Suppressor macrophage (primary cell): Measurements from ENCODE around the gene DUSP3.

Experiments used
- DNase-seq, 4 experiments: peaks; one replicate each; pipeline ENCODE4 v3.0.0-alpha.2; 2020 to 2022
- total RNA-seq, 17 experiments: gene quantifications; one replicate each; lab custom pipeline; 2026; ENCODE audit warnings: mixed read lengths in 6 of 17, inconsistent platforms in 3 of 17; lab: John Stamatoyannopoulos, UW

DUSP3 gene
- total RNA-seq = 77.6 to 205 (median 171) reads per million in 17 experiments

DNA sequence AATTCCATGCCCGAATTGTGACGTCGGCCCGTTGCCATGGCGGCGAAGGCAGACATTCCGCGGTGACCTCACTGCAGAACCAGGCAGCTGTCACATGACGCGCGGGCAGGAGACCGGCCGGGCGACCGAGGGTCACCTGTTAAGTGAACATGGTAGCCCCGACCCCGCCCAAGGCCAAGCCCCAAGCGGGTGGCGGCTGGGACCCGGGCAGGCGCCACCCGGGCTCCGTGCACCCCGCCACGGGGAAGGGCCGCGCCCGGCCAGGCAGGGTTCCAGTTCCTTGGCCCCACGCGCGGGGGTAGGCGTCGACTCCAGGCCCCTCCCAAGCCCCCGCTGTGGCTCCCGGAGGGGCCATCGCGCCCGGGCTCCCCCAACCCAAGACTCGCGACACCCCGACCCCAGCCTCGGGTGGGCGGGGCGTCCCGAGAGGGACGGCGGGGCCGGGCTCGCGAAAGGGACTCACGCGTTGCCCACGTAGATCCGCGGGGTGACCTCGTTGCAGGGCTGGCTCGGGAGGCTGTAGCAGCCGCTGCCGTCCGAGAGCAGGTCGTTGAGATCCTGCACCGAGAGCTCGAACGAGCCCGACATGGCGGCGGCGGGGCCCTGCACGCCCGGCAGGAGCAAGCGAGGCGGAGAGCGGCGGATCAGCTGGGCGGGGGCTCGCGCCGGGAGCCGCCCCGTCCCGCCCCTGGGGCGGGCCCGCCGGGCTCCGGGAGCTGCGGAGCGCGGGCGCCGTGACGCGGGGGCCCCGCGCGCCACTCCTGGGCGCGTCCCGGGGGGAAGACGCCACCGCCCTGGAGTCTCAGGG is at the start of gene DUSP3:
Gene DUSP3, minus strand, starts transcription at position 641 of the 808 bp plus-strand sequence. Its CDS starts 53 bp downstream, at position 588.
- DNase-seq = peak; percentile 89 to 95 (median 93)

DNA sequence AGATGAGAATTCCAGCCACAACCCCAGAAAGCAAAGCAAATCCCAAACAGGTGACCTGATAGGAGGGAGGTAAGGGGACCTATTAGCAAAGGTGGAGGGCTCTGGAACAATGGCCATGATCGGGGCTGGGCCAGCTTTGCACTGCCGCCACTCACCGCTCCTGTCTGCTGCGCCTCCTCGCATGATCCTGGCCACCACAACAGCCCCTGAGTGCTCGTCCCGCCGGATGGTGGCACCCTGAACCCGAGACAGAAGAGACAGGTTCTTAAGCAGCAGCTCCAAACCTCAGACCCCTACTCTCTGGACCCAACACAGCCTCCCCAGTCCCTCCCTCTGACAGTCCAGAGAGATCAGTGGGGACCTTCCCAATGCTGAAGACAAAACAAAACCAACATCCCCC is 48.8 kb upstream of the DUSP3 start:
- DNase-seq = no peak

DNA sequence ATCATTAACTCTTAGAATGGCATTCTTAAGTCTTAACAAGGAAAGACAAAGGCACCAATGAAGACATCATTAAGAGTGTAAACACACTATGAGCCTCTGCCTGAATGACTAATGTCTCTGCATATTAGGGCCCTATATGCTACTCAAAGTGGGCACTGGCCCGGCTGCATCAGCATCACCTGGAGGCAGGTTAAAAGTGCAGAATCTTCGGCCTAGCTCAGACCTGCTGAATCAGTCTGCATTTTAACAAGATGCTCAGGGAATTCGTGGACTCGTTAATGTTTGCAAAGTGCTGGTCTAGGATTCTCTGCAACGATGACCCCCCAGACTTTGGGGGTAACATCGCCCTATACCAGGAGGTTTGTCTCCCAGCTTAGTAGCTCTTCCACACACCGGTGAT is 47.4 kb upstream of the DUSP3 start:
- no peak for DNase-seq

DNA sequence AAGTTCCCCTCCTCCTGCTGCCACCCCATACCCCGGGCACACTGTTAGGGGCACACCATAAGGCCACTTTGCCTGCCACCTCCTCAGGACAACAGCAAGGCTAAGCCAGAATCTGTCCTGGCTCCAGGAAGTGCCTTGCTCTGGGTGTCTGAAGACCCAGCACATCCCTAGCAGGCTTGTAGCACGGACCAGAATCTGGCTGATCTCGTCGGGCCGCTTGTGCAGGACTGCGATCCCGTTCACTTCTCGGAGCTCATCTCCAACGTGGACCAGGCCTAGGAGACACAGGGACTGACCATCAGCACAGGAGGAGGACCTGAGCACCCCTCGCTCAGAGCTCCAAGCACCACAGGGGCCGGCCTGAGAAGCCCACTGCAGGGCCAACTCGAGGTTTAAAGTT is 46.8 kb upstream of the DUSP3 start:
- no peak for DNase-seq

DNA sequence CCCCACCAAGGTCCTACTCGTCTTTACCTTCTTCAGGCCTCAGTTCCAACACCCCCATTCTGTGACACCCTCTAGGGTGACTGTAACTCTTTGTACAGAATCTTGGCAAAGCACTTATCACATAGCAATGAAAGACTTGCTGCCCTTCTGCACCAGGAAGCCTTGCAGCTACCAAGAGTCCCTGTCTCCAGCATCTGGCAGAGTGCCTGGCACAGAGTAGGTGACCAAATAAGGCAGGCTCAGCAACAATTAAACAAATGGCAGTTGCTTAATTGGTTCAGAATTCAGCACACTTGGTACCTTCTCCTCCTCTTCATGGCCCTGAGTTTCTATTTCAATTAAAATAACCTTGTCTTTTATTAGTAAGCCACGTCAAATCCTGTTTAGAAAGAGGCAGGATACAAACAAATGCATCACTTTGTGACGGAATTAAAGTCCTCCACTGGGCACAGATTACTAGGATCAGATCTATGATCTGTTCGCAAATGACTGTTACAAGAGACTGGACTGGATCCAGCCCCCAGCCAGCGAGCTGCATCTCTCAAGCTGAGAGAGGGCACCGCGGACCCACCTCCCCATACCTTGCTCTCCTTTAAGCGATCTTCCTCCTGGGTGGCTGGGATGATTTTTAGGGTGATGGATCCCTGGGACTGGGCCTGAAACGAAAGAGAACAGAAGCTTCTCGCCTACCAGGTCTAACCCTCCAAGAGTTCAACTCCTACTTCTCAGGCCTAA is 44.7 kb upstream of the DUSP3 start:
- no peak for DNase-seq

DNA sequence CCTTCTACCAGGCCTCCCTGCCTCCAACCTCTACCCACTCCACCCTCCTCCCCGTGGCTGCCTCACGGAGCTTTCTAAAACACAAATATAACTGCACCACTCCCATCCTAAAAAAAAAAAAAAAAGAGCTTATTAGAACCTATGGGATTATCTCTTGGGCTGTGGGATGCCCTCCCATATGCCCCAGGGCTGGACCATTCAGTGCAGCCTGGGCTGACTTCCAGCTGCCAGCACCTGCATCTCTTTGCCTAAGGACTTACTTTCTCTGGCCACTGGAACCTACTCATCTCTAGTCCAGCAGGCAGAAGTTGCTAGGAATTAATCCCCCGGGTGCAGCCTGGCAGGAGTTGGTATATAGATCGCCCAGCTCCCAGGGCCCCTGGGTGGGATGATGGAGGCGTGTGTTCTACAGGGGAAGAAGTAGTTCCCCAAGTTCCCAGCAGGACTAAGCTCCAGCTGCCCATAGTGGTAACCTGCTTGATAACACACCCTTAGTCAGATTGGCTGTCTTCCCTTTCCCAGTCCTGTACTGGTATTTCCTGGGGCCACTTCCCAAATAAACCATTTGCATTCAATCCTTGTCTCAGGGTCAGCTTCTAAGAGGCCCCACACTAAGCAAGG is 43.9 kb upstream of the DUSP3 start:
- DNase-seq = no peak

DNA sequence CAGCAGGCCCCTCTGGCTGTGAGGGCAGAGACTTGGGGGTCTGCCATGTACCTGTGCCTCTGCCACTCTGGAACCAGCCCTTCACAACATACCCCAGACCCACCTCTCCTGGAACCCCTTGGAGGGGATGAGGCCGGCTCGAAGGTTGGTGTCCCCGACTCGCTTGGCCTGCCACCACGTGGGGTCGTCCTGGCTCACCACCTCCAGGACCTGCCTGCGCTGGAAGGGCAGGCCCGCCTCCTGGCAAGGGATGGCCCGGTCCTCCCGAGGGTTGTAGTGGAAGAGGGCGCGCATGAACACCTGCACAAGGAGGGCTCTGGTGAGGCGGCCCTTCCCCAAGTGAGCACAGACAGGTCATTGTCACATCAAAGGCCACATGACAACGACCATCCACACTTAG is 42.0 kb upstream of the DUSP3 start:
- DNase-seq = no peak

DNA sequence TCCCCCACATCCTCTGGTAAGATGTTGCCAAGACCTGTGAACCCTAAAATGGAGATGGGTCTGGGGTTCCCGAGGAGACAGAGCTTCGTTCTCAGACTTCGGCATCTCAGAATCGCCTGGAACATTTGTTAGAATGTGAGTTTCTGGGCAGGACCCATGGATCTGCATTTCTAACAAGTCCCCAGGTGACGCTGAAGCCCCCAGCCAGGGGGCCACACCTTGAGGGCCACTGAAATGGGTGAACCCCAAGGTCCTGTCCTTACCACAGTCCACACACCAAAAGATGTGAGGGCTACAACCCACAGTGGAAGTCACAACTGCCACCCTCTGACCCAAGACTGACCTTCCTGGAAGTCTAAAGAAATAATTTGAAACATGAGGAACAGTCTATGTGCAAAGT is 40.2 kb upstream of the DUSP3 start:
- no peak for DNase-seq

DNA sequence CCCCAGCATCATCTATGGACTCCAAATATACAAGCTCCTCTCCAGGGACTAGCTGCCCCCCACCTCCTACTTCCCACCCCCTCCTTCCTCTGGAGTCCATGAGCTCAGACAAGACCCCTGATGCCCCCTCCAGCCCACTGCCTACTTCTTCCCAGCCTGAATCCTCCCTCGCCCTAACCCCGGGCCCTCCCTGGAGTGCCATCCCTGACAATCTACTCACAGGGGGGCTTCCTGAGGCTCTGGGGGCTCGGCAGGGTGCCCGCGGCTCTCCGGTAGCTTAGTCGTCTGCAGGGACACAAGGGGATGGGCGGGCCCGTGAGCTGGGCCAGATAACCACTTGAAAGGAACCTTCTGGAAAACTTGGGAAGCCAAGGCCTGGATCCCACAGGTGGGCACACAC is 39.0 kb upstream of the DUSP3 start:
- no peak for DNase-seq

DNA sequence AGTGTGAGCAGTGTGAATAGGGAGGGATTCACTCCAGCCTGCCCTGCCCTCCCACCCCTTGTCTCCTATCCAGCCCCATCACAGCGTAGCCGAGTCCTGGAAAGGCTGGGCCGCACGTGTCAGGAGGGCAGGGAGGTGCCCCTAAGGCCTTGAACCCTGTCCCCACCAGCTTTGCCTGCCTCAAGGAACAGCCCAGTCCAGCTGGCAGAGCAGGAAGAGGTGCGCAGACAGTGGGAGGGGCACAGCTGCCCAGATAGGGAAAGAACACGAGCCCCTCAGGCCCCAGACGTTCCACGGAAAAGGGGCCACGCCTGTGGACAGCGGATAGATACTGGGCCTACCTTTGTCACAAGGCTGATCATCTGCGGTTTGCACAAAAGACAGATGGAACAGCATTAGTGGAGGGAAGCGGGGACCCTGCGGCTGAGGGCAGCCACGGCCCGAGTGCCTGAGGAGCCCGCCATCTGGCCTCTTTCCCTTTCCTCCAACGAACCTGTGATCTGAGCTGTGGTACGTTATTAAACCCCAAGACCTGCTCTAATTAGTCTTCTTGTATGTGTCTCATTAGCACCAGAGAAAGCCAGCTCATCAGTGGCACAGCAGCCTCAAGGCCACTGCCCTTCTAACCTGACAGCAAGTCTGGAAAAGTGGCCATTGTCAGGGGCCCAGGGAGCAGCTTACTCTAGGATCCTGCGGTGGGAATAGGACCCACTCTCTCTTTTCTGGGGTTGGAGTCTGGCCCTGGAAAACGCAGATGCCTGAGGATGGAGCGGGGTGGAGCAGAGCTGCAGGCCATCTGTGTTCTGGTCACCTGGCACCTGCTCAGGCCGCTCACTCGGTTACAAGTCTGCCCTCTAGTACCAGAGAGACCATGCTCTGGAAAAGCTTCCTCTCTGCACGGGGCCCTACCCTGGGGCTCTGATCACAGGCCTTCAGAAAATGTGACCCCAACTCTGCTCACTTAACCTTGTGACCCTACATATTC is 37.9 kb upstream of the DUSP3 start:
- DNase-seq = no peak

DNA sequence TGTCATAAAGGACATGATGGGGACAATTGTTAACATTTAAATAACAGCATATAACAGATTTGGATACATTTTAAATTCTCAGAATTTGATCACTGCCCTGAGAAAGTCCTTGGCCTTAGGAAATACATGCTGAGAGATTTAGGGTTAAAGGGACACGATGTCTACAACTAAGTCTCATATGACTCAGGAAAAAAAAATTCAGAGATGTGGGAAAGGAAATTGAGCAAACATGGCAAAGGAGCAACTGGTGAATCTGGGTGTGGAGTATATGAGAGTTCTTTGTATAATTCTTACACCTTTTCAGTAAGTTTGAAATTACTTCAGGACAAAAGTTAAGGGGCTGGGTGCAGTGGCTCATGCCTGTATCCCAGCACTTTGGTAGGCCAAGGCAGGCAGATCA is 35.9 kb upstream of the DUSP3 start:
- peak in 3 of 4 experiments; percentile 20 to 71 (median 55) for DNase-seq

DNA sequence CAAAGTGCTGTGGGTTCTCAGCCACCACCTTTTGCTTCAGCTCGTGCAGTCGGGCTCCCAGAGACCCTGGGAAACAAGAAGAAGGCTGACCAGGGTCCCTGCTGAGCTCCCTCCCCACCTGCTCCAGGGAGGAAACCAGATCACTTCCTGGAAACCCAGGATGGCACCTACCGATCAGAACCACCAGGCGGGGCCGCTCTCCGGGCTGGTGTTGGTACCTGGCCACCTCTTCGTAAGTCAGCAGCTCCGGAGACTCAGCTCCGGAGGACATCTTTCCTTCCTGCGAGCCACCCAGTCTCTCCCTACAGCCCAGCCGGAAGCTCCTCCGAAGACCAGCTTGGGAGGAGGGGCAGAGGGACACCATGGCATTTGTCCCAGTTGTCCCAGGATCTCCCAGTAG is 35.2 kb upstream of the DUSP3 start:
- DNase-seq = no peak

DNA sequence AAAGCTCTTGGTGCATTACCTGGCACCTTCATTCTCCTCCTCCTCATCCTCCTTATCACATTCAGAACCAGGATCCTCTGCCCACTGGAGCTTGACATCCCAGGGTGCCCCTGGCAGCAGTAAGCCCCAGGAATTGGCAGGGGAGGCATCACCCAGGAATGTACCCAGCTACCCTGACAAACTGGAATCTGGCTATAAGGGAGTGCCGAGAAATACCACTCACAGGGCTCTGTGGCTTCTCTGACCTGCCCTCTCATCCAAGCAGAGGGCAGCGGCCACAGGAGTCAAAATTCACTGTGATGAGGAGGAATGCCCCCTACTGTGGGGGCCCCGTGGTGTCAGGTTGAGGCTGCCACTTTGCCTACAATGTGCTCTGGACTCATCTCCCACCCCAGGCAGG is 34.6 kb upstream of the DUSP3 start:
- DNase-seq = no peak

DNA sequence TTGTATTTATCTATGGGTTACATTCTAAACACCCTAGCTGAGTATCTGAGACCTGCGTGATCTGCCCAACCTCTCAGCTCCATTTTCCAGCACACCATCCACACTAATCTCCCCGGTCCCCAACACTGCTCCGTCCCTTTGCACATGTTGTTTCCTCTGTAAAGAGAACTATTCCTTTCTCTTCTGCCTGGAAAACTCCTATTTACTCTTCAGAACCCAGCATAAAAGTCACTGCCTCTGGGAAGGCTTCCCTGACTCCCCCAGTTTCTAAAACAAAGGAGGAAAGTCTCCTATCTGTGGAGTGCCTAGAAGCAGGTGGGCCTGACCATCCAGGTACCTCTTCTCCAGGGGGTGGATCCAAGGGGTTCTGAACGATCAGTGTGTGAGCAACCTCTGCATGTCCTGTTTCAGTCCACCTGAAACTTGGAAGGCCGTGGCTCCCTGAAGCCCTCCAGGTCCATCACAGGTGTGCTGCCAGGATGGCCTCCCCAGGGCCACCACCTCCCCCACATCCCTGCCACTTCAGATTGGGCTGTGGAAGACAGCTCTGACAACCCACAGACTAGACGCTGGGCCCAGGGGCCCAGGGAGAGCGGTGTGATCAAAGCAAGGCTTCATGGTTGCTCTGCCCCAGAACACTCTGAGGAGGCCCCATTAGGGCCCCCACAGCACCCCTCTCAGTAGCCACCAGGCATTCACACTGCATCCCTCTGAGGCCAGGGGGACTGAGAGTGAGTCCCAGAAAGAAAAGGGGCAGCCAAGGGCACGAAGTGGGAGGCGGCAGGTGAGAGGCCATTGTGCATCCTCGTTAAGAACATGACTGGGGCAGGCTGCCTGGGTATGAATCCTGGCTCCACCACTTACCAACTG is 33.9 kb upstream of the DUSP3 start:
- no peak for DNase-seq

DNA sequence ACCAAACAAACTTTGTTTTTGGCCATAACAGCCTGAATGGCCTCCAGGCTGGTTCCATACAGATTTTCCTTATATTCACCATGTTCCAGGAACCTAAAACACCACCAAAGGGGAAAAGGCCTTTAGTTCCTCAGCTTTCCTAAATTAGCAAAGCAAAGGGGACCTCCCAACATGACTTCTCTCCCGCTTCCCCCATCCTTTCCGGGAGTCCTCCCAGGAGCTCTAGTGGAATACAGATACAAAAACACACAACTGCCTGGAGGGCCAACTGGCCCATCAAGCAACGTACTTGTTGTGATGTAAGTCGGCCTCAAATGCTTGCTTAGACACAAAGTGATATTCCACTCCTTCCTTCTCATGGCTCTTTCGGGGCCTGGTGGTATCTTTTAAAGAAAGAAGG is 32.0 kb upstream of the DUSP3 start:
- DNase-seq = no peak

DNA sequence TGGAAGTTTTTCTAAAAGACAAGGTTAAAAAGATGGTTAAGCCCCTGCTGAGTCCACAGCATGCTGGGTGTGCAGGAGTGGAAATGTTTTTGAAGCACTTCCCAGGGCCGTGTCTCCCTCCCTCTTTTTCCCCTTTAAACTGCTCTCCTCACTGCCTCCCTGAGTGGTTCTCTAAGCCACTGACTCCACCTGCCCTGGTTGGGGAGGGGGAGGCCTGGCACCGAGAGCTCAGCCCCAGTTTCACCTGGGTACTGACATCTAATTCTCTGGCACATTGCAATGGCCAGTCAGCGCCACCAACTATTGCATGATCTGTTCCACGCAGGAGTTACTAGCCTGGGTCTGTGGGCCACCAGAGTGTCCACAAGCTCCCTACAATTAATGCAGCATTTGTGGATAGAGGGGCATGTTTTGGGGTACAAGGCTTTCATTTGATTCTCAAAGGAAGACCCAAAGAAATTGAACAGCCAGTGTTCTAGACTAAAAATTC is 31.5 kb upstream of the DUSP3 start:
- no peak for DNase-seq

DNA sequence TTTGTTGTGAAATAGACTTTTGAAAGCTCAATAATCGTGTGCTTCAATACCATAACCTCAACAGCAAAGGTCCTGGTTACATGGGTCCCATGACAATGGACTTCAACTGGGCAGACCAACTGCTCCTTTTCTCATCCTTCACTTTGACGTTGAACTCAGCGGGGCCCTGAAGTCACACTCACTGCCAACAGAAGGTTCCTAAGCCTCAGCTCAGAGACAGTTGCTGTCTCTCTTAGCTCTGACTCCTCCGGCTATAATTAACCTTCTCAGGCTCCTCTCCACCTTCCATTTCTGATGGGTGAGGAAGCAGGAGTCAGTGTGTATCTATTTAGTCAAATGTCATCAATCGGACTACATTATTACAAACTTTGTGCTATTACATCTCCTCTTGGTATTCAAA is 30.3 kb upstream of the DUSP3 start:
- DNase-seq = no peak

DNA sequence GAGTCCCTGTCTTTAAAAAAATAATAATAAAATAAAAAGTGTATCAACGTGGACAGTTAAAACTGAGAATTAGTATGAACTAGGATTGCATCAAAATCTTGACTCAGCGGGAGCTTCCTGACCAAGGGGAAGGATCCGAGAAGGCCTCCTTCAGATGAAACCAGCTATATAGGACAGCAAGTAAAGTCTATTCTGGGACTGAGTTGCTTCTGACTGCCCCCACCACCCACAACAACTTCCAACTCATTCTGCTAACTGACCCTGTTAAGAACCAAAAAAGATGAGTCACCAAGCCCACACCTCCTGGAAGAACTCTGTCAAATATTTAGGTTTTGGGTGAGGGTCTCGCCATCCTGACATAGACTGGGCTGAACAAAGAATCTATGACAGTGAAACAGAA is 29.3 kb upstream of the DUSP3 start:
- DNase-seq = peak; percentile 22 to 65 (median 58)

DNA sequence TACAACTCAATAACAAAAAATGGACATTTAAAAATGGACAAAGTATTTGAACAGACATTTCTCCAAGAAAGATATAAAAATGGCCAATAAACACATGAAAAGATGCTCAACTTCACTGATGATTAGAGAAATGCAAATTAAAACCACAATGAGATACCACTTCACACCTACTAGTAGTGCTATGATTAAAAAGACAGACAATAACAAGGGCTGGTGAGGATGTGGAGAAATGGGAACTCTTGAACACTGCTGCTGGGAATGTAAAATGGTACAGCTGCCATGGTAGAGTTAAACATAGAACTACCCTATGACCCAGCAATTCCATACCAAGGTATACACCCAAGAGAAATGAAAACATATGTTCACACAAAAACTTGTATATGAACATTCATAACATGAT is 26.3 kb upstream of the DUSP3 start:
- no peak for DNase-seq

DNA sequence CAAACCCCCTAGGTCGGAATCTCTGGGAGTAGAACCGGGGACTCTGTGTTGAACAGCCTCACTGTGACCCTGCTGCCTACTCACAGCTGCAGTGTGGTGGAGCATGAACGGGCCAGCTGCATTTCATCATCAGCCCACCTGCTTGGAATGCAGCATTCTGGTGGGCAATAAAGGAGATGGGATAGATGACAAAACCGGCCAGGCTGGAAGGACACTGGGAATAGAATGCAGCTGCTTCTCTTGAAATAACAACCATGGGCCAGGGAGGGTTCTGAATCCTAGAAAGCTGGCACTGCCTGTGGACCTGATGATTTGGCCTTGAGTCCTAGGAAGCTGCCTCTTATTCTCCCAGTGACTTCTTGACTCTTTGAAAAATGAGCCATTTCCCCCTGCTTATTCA is 25.0 kb upstream of the DUSP3 start:
- no peak for DNase-seq

DNA sequence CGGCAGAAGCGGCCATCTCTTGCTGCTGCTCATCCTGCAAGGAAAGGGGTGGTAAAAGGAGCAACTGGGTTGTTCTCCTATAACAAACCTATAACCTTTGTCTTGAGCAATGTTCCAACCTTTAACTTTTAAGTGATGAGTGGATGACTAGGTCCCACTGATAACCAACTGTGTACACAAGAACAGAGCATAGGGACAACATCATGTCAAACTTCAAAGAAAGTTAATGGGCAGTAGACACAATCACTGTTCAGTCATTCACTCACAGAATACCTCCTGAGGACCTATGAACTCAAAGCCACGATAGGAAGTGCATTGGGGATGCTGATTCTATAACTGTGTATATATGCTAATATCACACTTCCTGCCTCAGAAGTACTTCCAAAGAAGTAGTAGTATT is 23.1 kb upstream of the DUSP3 start:
- no peak for DNase-seq
